NB4 (cell line): Measurements from ENCODE around the gene IL20RA.

Source experiments
- CTCF ChIP-seq: IDR thresholded peaks from one replicate; pipeline ENCODE4 v1.5.1; 2012; ENCODE audit warnings: low read depth, low read length
- MAX ChIP-seq: IDR thresholded peaks from 2 replicates; pipeline ENCODE4 v1.6.1; 2011; ENCODE audit warnings: low read depth, low read length

- TF ChIP-seq CTCF (no peak), MAX (no peak)
Measured at GRCh38 chr6:137043710-137044365, 927 bp downstream of the IL20RA start.
